Ascending aorta (tissue), 2 donors: ENCODE data around the gene AQP12A. TPM values are rescaled to one million over a fixed set of nuclear protein-coding genes. Genes with fewer than 3 reads are reported as not detected.

ENCODE experiments used
- DNase-seq, 2 donors: peaks; one replicate each; pipeline ENCODE4 v3.0.0-alpha.2; 2019; ENCODE audit warnings: low spot score in 2 of 2
- H3K27ac ChIP-seq, 2 donors: fragments of 200-600 bp; sonication (generic); one replicate each; pipeline ENCODE4 v1.5.1; 2016 to 2017; ENCODE audit warnings: mild to moderate bottlenecking in 1 of 2
- H3K27me3 ChIP-seq: fragments of 200-600 bp; sonication (generic); one replicate; pipeline ENCODE4 v1.5.1; 2017
- H3K36me3 ChIP-seq, 2 donors: fragments of 200-600 bp; sonication (generic); one replicate each; pipeline ENCODE4 v1.5.1; 2016
- H3K4me1 ChIP-seq, 2 donors: fragments of 200-600 bp; sonication (generic); one replicate each; pipeline ENCODE4 v1.5.1; 2016 to 2017; ENCODE audit warnings: mild to moderate bottlenecking in 1 of 2
- H3K4me3 ChIP-seq, 2 donors: fragments of 200-600 bp; sonication (generic); one replicate each; pipeline ENCODE4 v1.5.1; 2016 to 2017; ENCODE audit warnings: mild to moderate bottlenecking in 1 of 2
- H3K9me3 ChIP-seq, 2 donors: fragments of 200-600 bp; sonication (generic); one replicate each; pipeline ENCODE4 v1.5.1; 2016
- CTCF ChIP-seq, 3 experiments: fragments of 200-600 bp in 2 of 3; fragments of 450-650 bp in 1 of 3; sonication (generic) in 2 of 3; IDR thresholded peaks; one replicate each; pipeline ENCODE4 v1.5.1; 2016 to 2019; ENCODE audit warnings: antibody characterized with exemption in 3 of 3, mild to moderate bottlenecking in 1 of 3, moderate library complexity in 1 of 3
- intact Hi-C: fragments of 100-400 bp; cut with DNase I; formaldehyde crosslinking; loops from one replicate; pipeline ENCODE4 v1.15.1; 2023
- total RNA-seq: library from RNA; depleted of rRNA; stranded (reverse); fragments of >200 nt; gene quantifications from one replicate; pipeline ENCODE4 v1.1.0, GENCODE V29; 2016

AQP12A gene
- total RNA-seq, 1 donor from 2014 or later = not detected

GRCh38 chr2:240701091-240701735 lies 9.5 kb downstream of the AQP12A start:
- no peak overlapping the region for H3K27ac ChIP-seq
- H3K27me3 ChIP-seq = peaks cover 4% of the 10 kb centered on the region
- no peak for TF ChIP-seq CTCF (IDR thresholded peaks at IDR 0.05)
- intact Hi-C loops = no loop called here
- H3K9me3 ChIP-seq = no peaks in the 10 kb centered on the region
- H3K4me3 ChIP-seq = no peak overlapping the region
- DNase-seq = no peak
- no peaks in the 10 kb centered on the region for H3K4me1 ChIP-seq
- H3K36me3 ChIP-seq = no peaks in the 10 kb centered on the region

- DNase-seq = no peak
- no peak overlapping the region for H3K27ac ChIP-seq
- H3K4me3 ChIP-seq = no peak overlapping the region
- no peak for TF ChIP-seq CTCF (IDR thresholded peaks at IDR 0.05)
- H3K36me3 ChIP-seq = no peaks in the 10 kb centered on the region
- peaks cover 4% of the 10 kb centered on the region for H3K27me3 ChIP-seq
- no peaks in the 10 kb centered on the region for H3K9me3 ChIP-seq
- H3K4me1 ChIP-seq = no peaks in the 10 kb centered on the region
- intact Hi-C loops = no loop called here
Measured at GRCh38 chr2:240701736-240702639, 10.3 kb downstream of the AQP12A start.

GRCh38 chr2:240702640-240703011 lies 11.0 kb downstream of the AQP12A start:
- H3K27me3 ChIP-seq = peaks cover 4% of the 10 kb centered on the region

GRCh38 chr2:240703417-240704341 lies 12.0 kb downstream of the AQP12A start:
- Histone ChIP-seq H3K4me3 (no peak overlapping the region), H3K9me3 (no peaks in the 10 kb centered on the region), H3K4me1 (no peaks in the 10 kb centered on the region), H3K36me3 (no peaks in the 10 kb centered on the region), H3K27ac (no peak overlapping the region), H3K27me3 (peaks cover 4% of the 10 kb centered on the region)
- TF ChIP-seq CTCF (IDR thresholded peaks at IDR 0.05) = no peak
- intact Hi-C loops = no loop called here
- DNase-seq = no peak

More at GRCh38 chr2:240702640-240703011, 11.0 kb downstream of the AQP12A start:
- H3K27ac ChIP-seq = no peak overlapping the region
- intact Hi-C loops = no loop called here
- H3K36me3 ChIP-seq = no peaks in the 10 kb centered on the region
- no peaks in the 10 kb centered on the region for H3K9me3 ChIP-seq
- H3K4me3 ChIP-seq = no peak overlapping the region
- H3K4me1 ChIP-seq = no peaks in the 10 kb centered on the region
- no peak for DNase-seq
- no peak for TF ChIP-seq CTCF (IDR thresholded peaks at IDR 0.05)

GRCh38 chr2:240704651-240705050 lies 13.0 kb downstream of the AQP12A start:
- no peak for TF ChIP-seq CTCF (IDR thresholded peaks at IDR 0.05)
- Histone ChIP-seq H3K27me3 (peaks cover 4% of the 10 kb centered on the region), H3K4me3 (no peak overlapping the region), H3K36me3 (no peaks in the 10 kb centered on the region), H3K27ac (no peak overlapping the region), H3K4me1 (no peaks in the 10 kb centered on the region), H3K9me3 (no peaks in the 10 kb centered on the region)
- DNase-seq = no peak
- intact Hi-C loops = no loop called here
